Amniotic stem cell (primary cell): ENCODE measurements around the gene RER1.

Experiments
- DNase-seq: peaks from one replicate; lab custom pipeline; 2025; lab: John Stamatoyannopoulos, UW

Gene RER1

DNA sequence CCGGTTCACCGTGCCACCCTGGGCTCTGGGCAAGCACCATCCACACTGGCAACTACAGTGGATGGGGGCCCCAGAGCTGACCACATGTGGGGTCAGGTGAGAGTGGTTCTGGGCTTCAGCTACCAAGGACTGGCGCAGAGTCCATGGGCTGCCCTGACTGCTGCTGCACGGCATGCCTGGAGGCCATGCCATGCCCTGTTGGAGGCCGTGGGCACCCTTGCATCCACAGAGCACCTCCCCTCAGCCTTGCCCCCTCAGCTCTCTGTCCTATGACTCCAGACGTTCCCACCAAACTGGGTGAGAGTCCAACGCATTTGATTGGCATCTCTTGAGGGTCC, 15.7 kb upstream of the RER1 start:
- no peak for DNase-seq

GRCh38 chr1:2376261-2376741, 15.3 kb upstream of the RER1 start:
- no peak for DNase-seq

DNA sequence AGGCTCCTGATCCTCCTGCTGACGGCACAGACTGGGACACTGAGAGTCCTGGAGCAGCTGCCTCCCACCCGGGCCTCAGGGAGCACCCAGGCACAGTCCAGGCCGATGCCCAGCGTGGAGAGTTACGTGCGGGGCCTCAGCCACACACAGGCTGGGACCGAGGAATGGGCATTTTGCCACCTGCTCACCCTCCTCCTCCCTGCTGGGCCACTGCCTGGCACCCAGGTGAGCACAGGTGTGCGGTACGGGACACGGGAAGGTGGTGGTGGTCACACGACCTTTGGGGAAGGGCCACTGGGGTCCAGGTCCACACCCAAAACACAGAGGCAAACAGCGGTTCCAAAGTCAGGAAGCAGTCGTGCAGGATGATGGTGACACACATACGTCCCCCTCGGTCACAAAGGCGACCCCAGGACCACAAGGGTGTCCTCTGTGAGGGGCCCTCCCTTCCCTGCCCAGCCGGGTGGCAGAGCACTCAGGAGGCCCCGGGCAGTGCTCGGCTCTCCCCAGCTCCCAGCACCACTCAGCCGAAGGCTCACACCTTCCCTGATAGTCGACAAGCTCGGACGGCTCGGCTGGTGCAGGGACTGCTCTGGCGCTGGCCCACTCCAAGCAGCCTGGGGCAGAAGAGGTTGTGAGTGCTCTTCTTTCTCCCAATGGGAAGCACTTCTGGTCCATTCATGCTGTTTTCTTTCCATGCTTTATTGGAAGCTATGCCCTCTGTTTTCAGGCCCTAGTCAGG, 14.5 kb upstream of the RER1 start:
- no peak for DNase-seq

GRCh38 chr1:2377751-2378440, 13.7 kb upstream of the RER1 start:
- DNase-seq: no peak

GRCh38 chr1:2378441-2378851, 13.2 kb upstream of the RER1 start:
- no peak for DNase-seq

DNA sequence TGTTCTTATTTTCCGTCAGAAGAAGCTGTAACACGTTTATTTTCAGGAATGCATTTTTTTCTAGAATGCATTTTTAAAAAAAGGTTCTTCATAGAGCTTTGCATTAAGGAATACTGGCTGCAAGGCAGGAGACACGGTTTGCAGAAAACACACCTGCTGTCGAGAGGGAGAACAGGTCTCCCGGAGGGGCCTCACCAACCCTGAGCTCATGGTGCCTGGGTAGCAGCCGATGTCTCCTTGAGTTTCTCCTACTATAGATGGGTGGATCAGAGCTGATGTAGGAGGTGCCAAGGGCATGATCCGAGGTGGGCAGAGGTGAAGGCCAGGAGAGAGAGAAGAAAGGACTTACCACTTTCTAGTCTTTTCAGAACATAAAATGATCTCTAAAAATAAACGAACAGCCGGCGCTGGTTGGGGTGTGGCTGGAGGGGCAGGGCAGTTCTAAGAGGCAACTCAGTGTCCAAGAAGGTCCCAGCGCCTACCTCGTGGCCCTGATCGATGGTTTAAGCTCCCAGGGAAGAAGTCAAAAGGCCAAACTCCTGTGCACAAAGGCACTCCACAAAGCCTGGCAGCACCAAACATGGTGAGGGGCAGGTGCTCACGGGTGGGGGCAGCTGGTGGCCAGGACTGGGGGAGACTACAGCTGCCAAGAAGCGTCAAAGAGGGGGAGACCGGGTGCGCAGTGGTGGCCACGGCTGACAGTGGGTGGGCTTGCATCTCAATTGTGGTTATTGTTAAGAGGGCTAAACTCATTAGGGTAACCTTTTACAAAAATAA, 12.5 kb upstream of the RER1 start:
- DNase-seq: no peak

GRCh38 chr1:2379733-2380404, 11.8 kb upstream of the RER1 start:
- no peak for DNase-seq

DNA sequence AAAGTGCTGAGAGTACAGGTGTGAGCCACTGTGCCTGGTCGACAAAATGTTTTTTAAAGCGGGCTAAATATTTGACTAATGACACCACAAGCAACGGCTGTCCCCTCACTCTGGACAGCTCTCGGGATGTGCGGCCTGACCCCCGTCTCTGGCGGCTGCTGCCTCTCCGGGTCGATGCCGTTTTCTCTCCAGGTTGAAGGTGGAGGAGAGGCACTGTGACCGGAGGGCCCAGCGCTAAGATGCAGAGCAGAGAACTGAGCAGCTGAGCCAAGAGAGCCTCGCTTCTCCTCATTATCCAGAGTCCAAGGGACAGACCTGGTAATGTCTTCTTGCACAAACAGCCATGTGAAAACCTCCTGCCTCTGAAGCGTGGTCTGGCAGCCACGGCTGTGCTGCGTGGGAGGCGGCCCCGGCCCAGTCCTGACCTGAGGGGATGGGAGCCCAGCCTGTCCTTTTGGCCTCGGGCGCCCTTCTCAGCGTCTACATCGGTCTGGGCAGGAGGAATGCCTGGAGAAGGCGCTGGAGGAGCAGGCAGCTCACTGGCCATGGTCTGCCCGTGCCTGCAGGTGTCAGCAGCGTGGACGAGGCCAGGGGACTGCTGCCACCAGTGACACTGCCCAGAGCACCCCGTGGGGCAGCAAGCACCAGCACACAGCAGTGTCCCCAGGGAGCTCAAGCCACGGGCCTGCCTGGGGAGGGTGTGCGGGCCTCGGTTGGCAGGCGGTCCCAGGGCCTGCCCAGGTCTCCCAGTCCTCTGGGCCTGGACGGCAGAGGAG, 10.6 kb upstream of the RER1 start:
- no peak for DNase-seq

DNA sequence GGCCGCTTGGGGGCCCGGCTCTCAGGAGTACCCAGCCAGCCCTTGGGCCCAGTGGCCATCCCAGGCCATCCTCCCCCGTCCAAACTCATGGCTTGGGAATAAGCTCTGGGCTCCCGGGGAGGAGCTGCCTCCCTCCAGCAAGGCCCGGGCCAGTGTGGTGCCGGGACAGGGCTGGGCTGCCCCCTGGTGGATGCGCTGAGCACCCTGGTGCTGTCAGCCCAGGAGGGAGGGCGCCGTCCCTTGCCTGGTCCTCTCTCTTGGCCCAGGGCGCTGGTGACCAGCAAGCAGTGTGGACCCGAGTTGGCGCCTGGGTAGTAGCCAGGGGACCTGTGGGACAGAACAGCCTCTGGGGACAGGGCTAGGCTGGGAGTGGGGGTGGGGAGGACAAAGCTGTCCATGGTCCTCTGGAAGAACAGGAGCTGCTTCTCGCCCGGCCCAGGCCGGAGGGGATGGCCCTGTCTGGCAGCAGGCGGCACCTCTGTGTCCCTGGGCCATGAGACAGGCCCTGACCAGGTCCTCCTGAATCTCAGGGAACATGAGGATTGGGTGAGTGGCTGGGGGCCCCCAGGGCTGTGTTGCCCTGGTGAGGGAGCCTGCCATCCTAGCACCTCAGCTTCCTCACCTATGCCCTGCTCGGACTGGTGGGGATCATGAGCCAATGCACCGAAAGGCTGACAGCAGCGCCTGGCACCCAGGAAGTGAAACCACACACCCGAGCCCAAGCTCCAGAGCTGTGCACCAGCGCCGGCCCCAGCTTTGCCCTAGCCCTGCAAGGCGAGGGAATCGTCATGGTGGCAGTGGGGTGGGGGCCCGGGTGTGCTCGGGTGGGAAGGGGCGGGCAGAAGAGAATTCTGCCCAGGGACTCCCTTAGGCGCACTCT, 9.7 kb upstream of the RER1 start:
- peak; percentile 18 for DNase-seq

DNA sequence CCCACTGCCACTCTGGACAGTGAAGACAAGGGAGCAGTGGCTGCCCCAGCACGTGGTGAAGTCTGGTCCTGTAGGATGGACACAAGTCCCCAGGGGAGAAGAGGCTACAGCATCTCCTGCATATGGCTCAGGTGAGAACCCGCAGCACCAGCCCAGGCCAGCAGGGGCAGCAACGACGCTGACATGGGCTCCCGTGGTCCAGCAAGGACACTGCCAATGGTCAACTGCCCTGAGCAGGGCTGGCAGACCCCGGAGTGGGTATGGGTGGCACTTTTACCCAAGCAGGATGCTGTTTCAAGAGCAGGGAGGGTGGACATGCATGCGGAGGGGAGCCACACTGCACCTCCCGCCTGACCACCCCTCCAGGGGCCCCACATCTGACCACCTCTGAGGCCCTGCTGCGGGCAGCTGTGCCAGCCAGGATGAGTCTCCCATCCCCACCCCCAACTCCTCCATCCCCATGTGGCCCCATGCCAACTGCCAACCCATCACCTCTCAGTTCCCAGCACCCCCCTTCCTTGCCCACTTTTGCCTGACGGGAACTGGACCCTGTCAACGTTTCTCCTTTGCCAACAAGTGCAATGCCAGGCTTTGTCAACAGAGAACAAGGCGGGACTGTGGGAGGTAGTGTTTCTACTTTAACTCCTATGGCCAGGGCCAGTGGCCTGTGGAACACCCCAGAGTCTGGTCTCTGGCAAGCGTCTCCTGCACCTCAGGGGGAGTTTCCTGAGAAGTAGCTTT, 8.8 kb upstream of the RER1 start:
- DNase-seq: no peak

GRCh38 chr1:2383576-2383975, 8.1 kb upstream of the RER1 start:
- no peak for DNase-seq

GRCh38 chr1:2384130-2384860, 7.3 kb upstream of the RER1 start:
- DNase-seq: no peak

DNA sequence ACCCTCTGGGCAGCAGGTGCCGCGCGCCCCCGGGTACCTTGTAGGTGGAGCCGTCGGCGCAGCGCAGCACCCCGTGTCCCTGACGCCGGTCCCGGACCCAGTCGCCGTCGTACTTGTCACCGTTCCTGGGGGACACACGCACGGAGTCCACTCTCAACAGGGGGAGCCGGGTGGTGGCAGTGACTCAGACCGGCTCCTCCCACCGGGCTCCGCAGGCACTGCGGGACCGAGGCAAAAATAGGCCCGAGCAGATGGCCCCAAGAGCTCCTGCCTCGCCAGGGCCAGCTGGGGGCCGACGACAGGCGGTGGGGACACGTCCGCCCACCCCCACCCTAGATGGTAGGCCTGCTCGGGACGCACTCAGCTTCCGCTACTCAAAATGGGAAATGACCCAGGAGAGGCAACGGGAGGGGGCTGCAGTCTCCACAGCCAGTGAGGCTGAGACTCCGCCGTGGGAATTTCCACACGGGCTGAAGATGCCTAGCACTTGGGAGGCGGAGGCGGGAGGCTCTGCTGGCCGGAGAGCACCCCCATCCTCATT, 6.6 kb upstream of the RER1 start:
- no peak for DNase-seq

GRCh38 chr1:2385606-2386280, 5.9 kb upstream of the RER1 start:
- DNase-seq: no peak

DNA sequence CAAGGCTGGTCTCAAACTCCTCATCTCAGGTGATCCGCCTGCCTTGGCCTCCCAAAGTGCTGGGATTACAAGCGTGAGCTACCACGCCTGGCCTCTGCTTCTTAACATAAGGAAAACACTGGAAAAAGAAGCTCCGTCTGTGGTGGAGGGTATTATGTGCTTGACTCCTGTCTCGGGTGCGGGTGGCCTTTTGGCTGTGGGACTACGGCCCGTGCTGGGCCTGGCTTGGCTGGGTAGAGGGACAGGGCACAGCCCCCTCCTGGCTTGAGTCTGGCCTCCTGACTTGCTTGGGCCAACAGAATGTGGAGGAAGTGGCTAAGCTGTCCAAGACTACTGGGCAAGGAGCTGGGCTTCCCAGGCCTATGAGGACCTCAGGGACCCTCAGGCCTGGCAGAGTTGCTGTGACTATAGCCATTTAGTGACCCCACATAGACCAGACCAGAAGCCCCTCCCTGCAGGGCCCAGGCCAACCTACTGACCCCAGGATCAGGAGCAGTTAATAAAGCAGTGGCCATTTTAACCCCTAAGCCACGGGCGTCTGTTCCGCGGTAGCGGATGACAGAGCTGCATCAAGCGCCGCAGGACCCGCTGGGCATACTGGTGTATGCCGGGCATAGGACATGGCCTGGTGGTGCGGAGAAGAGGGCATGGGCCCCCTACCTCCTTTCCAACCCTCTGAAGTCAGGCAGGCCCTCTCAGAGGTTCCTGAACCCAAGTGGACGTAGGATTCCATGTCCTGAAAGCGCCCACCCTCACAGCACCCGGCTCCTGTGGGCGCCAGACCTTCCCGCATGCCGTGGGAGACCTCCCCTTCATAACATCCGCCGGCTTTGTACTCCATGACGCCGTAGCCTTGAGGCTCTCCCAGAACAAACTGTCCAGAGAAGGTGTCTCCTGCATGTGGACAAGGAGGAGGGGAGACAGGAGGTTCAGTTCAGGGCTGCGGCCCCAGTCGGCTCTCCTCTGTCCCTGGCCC, 4.7 kb upstream of the RER1 start:
- DNase-seq: no peak

- DNase-seq: no peak
Measured at GRCh38 chr1:2388004-2388913, 3.4 kb upstream of the RER1 start.
